DMS79 treated with DMSO at 0.1 percent for 48 hours (cell line): ENCODE measurements around the gene CXorf49B.

Experiments used
- DNase-seq: peaks from one replicate; lab custom pipeline; 2025; lab: John Stamatoyannopoulos, UW

Gene CXorf49B

GRCh38 chrX:71815906-71816156 lies 52.7 kb downstream of the CXorf49B start:
- no peak for DNase-seq
